NCI-H82 (cell line): ENCODE measurements around the gene PLXNB3.
A peak's percentile ranks its signal among the peaks of the same experiment; 100 is the strongest.

Experiments
- DNase-seq: peaks from one replicate; lab custom pipeline; 2025; lab: John Stamatoyannopoulos, UW

PLXNB3 gene

DNA sequence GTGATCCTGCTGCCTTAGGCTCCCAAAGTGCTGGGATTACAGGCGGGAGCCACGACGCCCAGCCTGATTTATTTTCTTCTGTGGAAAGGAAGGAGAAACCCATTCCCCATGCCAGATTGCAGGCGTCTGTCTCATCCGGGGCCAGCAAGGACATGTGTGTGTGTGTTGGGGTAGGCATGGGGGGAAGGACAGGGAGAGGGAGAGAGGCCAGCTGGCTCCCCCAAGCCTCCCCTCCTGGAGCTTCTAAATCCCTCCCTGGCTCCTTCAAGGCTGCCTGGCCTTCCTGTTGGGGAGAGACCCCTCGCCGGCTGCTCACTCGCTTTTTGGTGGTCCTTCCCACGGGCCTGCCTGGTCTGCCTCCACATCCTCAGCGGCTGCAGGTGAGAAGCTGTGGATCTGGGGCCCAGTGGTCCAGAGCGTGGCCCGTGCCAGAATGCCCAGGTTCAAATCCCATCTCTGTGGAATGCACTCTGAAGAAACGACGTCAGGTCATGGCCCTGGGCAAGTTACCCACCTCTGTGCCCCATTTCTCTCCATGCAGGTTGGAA, 1.3 kb upstream of the PLXNB3 start:
- peak; percentile 66 for DNase-seq

DNA sequence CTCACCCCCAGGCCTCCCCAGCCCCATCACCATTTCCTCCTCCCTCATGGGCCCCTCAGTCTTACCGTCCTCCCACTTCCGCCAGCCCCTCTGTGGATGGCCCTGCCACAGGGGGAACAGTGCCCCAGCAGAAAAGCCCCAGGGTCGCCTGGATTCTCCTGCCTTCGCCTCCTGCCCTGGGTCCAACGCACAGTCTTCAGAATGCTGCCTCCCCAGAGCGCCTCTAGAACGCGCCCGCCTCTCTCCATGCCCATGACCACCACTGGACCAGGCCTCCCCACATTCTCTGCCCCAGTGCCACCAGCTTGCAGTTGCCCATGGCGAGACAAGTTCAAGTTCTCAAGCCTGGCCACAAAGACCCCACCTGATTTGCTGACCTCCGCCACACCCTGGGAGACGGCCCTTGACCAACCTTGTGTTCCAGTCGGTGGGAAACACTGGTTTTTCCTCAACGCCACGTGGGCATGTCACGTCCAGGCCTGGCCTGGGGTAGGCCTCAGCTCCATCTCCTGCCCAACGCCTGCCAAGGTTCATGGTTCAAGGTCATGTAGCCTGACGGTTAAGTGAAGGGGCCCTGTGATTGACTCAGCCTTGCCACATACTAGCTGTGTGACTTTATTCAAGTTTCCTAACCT, 634 bp upstream of the PLXNB3 start:
- no peak for DNase-seq

DNA sequence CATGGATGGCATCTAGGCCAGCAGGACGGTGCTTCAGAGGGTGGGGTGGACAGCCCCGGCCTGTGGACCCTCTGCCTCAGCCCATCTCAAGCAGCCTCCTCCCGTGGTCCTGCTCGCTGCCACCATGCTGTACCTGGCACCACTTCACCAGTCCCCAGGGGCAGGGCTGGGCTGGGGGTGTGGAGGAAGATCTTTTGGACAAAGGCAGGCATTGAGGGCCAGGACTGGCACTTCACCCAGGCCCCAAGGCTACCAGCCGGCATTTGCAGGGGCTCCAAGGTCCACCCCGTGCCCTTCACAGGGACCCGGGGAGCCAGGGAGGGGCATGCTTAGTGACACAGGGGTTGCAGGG, 713 bp downstream of the PLXNB3 start:
- DNase-seq: no peak

DNA sequence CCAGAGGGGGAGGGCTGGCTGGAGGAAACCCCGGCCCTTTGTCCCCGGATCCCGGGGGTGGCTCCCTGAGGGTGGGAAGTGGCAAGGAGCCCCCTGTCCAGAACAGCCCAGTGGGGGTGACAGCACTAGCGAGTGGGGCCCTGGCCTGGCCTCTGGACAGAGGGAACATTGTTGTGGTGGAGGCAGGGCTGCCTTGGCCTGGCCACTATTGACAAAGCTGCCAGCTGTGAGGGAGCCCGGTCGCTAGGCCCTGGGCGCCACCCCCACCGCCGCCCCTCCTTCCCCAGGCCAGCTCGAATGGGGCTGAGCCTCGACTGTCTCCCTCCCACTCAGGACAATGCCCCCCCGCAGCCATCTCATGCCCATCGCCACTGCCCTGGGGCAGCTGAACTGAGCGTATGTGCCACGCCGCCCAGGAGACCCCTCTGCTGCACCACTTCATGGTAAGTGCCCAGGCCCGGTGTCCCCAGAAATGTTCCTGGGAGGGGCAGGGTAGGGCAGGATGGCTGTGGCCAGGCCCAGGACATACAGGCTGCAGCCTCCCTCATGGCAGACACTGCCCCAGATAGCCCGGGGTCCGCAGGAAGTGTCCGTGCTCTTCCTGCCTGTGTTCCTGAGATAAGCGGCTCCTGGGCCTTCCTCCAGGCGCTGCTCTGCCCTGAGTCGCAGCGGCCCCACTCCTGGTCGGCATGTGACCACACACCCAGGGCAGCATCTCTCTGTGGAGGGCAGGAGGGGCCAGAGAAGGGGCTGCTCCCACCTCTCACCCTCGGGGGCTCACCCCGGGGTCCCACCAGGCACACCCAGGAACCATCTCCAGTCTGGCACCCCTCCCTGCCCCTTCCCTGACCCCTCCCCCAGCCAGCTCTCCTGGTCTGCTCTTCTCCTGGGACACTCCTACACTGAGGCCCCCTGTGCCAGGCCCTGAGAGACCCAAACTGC, 1.4 kb downstream of the PLXNB3 start:
- no peak for DNase-seq

DNA sequence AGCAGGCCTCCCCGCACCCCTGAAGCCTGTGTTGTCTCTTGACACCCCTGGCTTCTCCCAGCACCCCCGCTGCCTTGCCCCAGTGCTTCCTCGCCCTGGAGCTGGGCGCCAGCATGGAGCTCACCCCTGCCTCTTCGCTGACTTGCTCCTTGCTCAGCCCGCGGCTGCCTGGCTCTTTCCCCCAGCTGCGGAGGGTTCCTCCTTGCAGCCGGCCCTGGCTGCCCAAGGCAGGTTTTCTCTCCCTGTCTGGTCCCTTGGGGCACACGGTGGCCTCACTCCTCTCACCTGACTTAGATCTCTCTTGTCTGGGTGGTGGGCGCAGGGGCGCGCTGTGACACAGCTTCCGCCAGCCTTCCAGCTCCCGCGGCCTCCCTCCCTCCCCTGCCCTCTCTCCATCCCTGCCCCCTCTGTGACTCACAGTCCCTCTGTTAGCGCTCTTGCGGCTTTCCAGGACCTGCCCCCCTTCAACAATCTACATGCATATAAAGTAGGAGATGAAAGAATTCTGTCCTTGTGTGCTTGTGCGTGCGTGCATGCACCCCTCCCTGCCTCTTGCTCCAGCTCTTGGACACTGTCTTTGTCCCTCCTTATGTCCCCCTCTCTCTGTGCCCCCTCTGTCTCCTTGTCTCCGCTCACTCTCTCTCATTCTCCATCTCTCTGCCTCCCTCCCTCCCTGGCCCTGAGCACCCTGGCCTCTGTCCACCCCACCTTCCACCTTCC, 2.2 kb downstream of the PLXNB3 start:
- peak; percentile 53 for DNase-seq

DNA sequence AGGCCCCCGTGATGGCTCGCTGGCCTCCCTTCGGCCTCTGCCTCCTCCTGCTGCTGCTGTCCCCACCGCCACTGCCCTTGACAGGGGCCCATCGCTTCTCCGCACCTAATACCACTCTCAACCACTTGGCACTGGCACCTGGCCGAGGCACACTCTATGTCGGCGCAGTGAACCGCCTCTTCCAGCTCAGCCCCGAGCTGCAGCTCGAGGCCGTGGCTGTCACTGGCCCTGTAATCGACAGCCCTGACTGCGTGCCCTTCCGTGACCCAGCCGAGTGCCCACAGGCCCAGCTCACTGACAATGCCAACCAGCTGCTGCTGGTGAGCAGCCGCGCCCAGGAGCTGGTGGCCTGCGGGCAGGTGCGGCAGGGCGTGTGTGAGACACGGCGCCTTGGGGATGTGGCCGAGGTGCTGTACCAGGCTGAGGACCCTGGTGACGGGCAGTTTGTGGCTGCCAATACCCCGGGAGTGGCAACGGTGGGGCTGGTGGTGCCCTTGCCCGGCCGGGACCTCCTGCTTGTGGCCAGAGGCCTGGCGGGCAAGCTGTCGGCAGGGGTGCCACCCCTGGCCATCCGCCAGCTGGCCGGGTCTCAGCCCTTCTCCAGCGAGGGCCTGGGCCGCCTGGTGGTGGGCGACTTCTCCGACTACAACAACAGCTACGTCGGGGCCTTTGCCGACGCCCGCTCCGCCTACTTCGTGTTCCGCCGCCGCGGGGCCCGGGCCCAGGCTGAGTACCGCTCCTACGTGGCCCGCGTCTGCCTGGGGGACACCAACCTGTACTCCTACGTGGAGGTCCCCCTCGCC, 3.0 kb downstream of the PLXNB3 start:
- no peak for DNase-seq

DNA sequence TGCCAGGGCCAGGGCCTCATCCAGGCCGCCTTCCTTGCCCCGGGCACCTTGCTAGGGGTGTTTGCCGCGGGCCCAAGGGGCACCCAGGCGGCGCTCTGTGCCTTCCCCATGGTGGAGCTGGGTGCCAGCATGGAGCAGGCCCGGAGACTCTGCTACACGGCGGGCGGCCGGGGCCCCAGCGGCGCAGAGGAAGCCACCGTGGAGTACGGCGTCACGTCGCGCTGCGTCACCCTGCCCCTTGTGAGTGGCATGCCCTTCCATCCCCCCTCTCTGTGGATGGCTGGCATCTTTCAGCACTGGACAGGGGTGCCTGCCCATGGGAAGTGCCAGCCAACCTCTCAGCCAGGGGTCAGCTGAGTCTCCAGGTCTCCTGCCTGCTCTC, 3.6 kb downstream of the PLXNB3 start:
- DNase-seq: no peak

DNA sequence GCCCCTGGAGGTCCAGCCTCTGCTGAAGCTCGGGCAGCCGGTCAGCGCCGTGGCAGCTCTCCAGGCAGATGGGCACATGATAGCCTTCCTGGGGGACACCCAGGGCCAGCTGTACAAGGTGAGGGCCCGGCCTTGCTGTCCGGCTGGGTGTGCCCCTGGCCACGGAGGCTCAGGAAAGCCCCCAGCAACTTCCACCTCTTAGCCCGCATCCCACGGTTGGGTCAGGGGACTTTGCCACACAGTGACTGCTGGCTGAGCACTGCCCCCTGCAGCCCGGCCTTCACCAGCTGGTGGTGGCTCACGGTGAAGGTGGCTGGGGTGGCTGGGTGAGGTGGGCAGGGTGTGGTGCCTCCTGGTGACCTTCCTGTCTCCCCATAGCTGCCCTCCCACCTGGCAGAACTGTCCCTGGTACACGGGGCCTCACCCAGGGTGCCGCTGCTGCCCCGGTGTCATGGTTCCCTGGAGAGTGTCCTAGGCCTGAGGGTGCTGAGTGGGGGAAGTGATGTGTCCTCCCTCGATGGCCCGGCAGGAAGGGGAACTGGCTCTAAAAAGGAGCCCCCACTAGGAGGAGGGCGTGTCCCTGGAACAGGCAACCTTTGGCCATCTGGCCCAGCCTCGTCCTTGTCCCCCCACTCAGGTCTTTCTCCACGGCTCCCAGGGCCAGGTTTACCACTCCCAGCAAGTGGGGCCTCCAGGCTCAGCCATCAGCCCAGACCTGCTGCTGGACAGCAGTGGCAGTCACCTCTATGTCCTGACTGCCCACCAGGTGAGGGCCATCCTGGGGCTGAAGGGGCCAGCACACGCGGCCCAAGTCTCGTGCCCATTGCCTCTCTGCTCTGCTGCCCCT, 4.5 kb downstream of the PLXNB3 start:
- DNase-seq: no peak

DNA sequence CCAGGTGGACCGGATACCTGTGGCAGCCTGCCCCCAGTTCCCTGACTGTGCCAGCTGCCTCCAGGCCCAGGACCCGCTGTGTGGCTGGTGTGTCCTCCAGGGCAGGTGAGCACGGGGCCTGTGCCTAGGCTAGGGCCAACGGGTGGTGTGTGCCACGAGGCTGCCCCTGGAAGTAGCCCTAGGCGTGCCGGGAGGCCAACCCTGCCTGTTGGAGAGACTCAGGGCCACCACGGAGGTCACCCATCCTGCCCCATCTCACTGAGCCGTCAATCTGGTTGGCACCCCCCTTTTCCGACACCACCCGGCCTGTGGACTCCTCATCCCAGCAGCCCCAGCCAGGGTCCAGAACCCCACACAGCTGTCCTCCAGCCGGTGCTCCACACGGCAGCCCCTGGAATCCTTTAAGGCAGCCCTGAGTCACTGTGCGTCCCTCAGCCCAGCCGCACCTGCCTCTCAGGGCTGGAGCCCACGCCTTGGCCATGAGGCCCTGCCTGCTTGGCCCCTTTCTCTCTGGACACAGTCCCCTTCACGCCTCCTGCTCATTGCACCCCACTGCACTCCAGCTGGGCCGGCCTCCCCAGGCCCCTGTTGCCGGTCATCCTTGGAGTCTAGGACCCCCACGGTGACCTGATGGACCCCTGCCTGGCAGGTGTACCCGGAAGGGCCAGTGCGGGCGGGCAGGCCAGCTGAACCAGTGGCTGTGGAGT, 5.3 kb downstream of the PLXNB3 start:
- DNase-seq: no peak

DNA sequence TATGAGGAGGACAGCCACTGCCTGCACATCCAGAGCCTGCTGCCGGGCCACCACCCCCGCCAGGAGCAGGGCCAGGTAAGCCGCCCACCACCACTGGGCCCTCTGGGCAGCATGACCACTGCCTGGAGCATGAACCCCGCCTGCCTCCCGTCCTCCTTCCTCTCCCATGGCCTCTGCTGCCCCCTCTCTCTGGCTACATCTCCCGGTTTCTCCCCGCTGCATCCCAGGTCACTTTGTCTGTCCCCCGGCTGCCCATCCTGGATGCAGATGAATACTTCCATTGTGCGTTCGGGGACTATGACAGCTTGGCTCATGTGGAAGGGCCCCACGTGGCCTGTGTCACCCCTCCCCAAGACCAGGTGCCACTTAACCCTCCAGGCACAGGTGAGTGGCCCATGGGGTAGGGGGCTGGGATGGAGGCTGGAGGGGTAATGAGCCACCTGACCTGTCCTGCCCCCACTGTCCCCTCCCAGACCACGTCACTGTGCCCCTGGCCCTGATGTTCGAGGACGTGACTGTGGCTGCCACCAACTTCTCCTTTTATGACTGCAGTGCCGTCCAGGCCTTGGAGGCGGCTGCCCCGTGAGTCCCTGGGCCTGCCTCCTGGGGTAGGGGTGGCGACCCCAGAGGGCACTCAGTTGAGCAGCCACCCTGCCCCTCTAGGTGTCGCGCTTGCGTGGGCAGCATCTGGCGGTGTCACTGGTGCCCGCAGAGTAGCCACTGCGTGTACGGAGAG, 6.0 kb downstream of the PLXNB3 start:
- no peak for DNase-seq

DNA sequence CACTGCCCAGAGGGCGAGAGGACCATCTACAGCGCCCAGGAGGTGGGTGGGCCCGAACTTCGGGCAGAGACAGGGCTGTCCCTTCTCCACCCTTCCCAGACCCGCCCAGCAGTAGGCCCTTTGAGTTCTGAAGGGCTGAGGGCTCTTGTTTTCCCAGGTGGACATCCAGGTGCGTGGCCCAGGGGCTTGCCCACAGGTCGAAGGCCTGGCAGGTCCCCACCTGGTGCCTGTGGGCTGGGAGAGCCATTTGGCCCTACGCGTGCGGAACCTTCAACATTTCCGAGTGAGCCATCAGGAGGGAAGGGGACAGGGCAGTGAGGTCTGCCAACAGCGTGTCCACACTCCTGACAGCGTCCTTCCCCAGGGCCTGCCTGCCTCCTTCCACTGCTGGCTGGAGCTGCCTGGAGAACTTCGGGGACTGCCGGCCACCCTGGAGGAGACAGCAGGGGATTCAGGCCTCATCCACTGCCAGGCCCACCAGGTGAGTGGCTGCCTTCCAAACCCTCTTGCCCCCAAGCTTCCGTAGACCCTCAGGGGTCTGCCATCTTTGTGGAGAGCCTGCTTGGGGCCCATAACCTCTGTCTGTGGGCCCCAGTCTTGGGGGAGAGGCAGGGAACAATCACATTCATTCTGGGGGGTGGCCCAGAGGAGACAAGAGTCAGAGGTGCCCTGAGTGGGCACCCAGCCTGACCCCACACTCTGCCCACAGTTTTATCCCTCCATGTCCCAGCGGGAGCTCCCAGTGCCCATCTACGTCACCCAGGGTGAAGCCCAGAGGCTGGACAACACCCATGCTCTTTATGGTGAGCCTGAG, 6.8 kb downstream of the PLXNB3 start:
- DNase-seq: no peak

DNA sequence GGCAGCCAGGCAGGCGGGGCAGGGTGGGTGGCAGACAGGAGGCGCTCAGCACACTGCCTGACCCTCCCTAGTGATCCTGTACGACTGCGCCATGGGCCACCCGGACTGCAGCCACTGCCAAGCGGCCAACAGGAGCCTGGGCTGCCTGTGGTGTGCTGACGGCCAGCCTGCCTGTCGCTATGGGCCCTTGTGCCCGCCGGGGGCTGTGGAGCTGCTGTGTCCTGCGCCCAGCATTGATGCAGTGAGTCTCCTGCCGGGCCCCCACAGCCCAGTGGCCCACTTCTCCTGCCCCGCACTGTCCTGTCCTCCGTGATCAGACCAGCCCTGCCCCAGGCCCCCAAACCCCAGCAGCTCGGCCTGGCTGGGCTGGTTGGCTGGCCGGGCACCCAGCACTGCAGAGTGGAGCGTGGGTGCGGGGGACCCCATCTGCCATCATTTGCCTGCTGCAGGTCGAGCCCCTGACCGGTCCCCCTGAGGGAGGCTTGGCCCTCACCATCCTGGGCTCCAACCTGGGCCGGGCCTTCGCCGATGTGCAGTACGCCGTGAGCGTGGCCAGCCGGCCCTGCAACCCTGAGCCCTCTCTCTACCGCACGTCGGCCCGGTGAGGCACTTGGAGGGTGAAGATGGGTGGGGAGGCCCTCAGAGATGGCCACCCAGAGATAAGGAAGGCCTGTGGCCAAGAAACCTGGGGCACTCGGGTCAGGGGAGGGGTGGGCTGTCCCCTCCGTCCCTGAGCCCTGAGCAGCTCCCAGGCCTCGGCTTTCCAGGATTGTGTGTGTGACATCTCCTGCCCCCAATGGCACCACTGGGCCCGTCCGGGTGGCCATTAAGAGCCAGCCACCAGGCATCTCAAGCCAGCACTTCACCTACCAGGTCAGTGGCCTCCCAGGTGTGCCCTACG, 7.6 kb downstream of the PLXNB3 start:
- DNase-seq: no peak

DNA sequence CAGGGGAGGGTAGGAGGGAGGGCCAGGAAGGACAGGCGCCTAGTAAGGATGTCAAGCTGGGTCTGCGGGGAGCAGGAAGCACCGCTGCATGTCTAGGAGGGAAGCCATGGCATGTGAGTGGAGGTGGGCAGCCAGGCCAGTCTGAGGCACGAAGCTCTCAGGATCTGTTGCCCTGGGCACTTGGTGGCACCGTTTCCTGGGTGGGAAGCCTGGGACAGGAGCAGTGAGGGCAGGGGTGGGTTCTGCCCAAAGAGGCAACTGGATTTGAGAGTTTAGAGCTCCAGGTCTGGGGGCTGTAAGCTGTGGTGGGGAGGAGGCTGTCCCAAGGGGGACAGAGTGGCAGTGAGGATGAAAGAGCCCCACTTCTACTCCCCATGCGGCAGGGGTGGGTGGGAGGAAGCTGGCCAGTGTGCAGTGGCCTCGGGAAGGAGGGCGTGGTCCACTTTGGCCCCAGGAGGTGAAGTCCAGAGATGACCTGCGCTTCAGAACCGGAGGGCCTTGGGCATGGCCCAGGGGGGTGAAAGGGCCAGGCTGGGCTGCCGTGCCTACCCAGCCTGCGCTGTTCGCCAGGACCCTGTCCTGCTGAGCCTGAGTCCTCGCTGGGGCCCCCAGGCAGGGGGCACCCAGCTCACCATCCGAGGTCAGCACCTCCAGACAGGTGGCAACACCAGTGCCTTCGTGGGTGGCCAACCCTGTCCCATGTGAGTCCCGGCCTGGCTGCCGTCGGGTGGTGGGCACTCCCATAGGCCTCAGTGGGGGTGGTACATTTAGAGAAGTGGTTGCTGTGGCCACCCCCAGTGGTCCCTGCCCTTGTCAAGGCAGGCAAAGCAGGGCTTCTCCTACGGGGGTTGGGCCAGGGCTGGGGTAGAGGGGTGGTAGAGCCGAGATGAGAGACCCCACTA, 8.5 kb downstream of the PLXNB3 start:
- DNase-seq: no peak

DNA sequence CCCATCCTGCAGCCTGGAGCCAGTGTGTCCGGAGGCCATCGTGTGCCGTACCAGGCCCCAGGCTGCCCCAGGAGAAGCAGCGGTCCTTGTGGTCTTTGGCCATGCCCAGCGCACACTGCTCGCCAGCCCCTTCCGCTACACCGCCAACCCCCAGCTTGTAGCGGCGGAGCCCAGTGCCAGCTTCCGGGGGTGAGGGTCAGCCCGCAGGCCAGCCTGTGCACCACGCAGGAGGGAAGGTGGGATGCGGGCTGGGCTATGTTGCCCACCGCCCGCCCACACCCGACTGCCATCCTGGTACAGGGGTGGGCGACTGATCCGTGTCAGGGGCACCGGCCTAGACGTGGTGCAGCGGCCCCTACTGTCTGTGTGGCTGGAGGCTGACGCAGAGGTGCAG, 9.2 kb downstream of the PLXNB3 start:
- no peak for DNase-seq

DNA sequence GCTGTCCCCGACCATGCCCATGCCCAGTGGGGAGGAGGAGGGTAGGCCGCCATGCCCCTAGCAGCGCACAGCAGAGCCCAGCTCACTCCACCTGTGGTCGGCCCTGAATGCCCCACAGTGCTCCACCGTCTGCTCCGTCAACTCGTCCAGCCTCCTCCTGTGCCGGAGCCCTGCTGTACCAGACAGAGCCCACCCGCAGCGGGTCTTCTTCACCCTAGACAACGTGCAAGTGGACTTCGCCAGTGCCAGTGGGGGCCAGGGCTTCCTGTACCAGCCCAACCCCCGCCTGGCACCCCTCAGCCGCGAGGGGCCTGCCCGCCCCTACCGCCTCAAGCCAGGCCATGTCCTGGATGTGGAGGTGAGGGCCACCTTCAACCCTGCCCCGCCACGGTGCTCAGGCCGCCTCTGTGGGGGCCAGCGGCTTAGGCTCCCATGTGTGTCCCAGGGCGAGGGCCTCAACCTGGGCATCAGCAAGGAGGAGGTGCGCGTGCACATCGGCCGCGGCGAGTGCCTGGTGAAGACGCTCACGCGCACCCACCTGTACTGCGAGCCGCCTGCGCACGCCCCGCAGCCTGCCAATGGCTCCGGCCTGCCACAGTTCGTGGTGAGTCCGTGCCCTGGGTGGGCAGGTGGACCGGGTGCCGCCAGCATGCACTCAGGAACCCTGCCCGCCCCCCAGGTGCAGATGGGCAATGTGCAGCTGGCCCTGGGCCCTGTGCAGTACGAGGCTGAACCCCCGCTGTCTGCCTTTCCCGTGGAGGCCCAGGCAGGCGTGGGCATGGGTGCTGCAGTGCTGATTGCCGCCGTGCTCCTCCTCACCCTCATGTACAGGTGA, 9.9 kb downstream of the PLXNB3 start:
- DNase-seq: no peak
